Stomach smooth muscle (tissue), 2 donors: ENCODE results near the gene TTC34.

ENCODE experiments used
- H3K27ac ChIP-seq: one replicate; pipeline ENCODE4 v1.7.0; 2013; ENCODE audit warnings: mild to moderate bottlenecking, low read length, inconsistent platforms
- H3K27me3 ChIP-seq, 2 donors: one replicate each; pipeline ENCODE4 v1.7.0; 2013; ENCODE audit warnings: low read length in 2 of 2; ENCODE audit not compliant: insufficient read depth in 2 of 2, control insufficient read depth in 1 of 2
- H3K36me3 ChIP-seq, 2 donors: one replicate each; pipeline ENCODE4 v1.7.0; 2013; ENCODE audit warnings: low read length in 2 of 2; ENCODE audit not compliant: control insufficient read depth in 2 of 2, insufficient read depth in 2 of 2
- H3K4me1 ChIP-seq: one replicate; pipeline ENCODE4 v1.7.0; 2013; ENCODE audit warnings: low read length; ENCODE audit not compliant: control insufficient read depth, insufficient read depth
- H3K4me3 ChIP-seq, 2 donors: one replicate each; pipeline ENCODE4 v1.7.0; 2013; ENCODE audit warnings: low read length in 2 of 2
- H3K9ac ChIP-seq, 2 donors: one replicate each; pipeline ENCODE4 v1.7.0; 2013; ENCODE audit warnings: low read length in 2 of 2, mild to moderate bottlenecking in 1 of 2
- H3K9me3 ChIP-seq, 2 donors: one replicate each; pipeline ENCODE4 v1.7.0; 2013; ENCODE audit warnings: low read length in 2 of 2; ENCODE audit not compliant: control insufficient read depth in 2 of 2
- donor health status: healthy.
- donor health status: Pancreatic carcinoma.

TTC34 gene

GRCh38 chr1:2791027-2791760 lies 10.3 kb downstream of the TTC34 start:
- H3K27me3 ChIP-seq: peaks cover 27 to 38% of the 10 kb centered on the region in 2 donors
- peaks cover 22% of the 10 kb centered on the region in 2 donors for H3K9me3 ChIP-seq

GRCh38 chr1:2789986-2790581 lies 11.4 kb downstream of the TTC34 start:
- Histone ChIP-seq H3K36me3 (no peaks in the 10 kb centered on the region), H3K9me3 (peaks cover 18 to 22% of the 10 kb centered on the region in 2 donors), H3K27me3 (peaks cover 30 to 38% of the 10 kb centered on the region in 2 donors), H3K4me1 (no peaks in the 10 kb centered on the region), H3K4me3 (no peak overlapping the region), H3K9ac (no peak overlapping the region), H3K27ac (no peak overlapping the region)

More at GRCh38 chr1:2791027-2791760, 10.3 kb downstream of the TTC34 start:
- H3K9ac ChIP-seq: no peak overlapping the region
- no peaks in the 10 kb centered on the region for H3K4me1 ChIP-seq
- H3K36me3 ChIP-seq: no peaks in the 10 kb centered on the region
- H3K27ac ChIP-seq: no peak overlapping the region
- H3K4me3 ChIP-seq: no peak overlapping the region

GRCh38 chr1:2789164-2789985 lies 12.1 kb downstream of the TTC34 start:
- Histone ChIP-seq H3K4me3 (no peak overlapping the region), H3K9me3 (peaks cover 17 to 22% of the 10 kb centered on the region in 2 donors), H3K27me3 (peaks cover 30 to 38% of the 10 kb centered on the region in 2 donors), H3K27ac (no peak overlapping the region), H3K36me3 (no peaks in the 10 kb centered on the region), H3K4me1 (no peaks in the 10 kb centered on the region), H3K9ac (no peak overlapping the region)

- Histone ChIP-seq H3K9me3 (peaks cover 12 to 17% of the 10 kb centered on the region in 2 donors), H3K36me3 (no peaks in the 10 kb centered on the region), H3K27ac (no peak overlapping the region), H3K9ac (no peak overlapping the region), H3K27me3 (peaks cover 30 to 38% of the 10 kb centered on the region in 2 donors), H3K4me1 (no peaks in the 10 kb centered on the region), H3K4me3 (no peak overlapping the region)
Observed at GRCh38 chr1:2788506-2789163, 12.9 kb downstream of the TTC34 start.

- Histone ChIP-seq H3K9me3 (peaks cover 5 to 15% of the 10 kb centered on the region in 2 donors), H3K36me3 (no peaks in the 10 kb centered on the region), H3K4me1 (no peaks in the 10 kb centered on the region), H3K4me3 (no peak overlapping the region), H3K27me3 (peaks cover 30 to 37% of the 10 kb centered on the region in 2 donors), H3K27ac (no peak overlapping the region), H3K9ac (no peak overlapping the region)
Observed at GRCh38 chr1:2787163-2787911, 14.2 kb downstream of the TTC34 start.

GRCh38 chr1:2786329-2787162 lies 14.9 kb downstream of the TTC34 start:
- H3K27ac ChIP-seq: no peak overlapping the region
- H3K36me3 ChIP-seq: no peaks in the 10 kb centered on the region
- H3K9ac ChIP-seq: no peak overlapping the region
- H3K27me3 ChIP-seq: peaks cover 28 to 33% of the 10 kb centered on the region in 2 donors
- H3K4me3 ChIP-seq: no peak overlapping the region
- peaks cover 0 to 9% of the 10 kb centered on the region in 2 donors for H3K9me3 ChIP-seq
- no peaks in the 10 kb centered on the region for H3K4me1 ChIP-seq

GRCh38 chr1:2785631-2786328 lies 15.7 kb downstream of the TTC34 start:
- Histone ChIP-seq H3K27me3 (peaks cover 26 to 31% of the 10 kb centered on the region in 2 donors), H3K36me3 (no peaks in the 10 kb centered on the region), H3K27ac (no peak overlapping the region)

GRCh38 chr1:2784854-2785630 lies 16.5 kb downstream of the TTC34 start:
- peaks cover 23 to 24% of the 10 kb centered on the region in 2 donors for H3K27me3 ChIP-seq
- H3K9me3 ChIP-seq: peaks cover 3 to 5% of the 10 kb centered on the region in 2 donors
- H3K9ac ChIP-seq: no peak overlapping the region
- no peak overlapping the region for H3K4me3 ChIP-seq
- no peak overlapping the region for H3K27ac ChIP-seq
- H3K4me1 ChIP-seq: no peaks in the 10 kb centered on the region
- H3K36me3 ChIP-seq: no peaks in the 10 kb centered on the region

More at GRCh38 chr1:2785631-2786328, 15.7 kb downstream of the TTC34 start:
- Histone ChIP-seq H3K4me1 (no peaks in the 10 kb centered on the region), H3K9ac (no peak overlapping the region), H3K9me3 (peaks cover 3 to 5% of the 10 kb centered on the region in 2 donors), H3K4me3 (no peak overlapping the region)
